Measurements from ENCODE around the gene ZNF423.

Gene ZNF423

DNA sequence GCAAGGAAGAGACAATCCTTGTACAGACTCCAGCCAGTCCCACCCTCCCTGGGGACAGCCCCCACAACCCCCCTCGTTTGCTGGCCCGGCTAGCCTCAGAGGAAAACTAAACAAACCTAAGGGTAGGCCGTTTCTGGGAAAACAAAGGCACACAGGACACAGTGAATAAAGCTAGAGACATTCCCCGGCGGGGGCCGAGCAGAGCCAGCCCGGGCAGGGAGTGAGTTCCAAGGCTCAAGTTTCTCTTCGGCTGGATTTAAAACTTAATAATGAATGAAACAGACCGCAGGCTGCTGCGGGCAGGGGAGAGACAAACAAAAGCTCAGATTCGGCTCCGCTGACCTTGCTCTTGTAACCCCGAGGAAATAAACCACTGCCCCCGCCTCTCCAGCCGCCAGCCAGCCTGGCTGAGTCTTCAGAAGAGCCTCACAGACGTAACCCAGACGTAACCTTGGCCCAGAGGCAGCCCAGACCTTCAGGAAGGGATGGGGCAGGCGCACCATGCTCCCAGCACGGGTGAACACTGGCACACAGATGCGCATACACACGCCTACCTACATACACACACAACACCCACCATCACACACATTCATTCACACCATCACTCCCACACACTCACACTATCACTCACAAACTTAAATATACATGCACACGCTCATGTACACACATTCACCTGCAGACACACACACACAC lies 216.0 kb downstream of the ZNF423 start:
- Histone ChIP-seq H3K36me3 (no peaks in the 10 kb centered on the region), H3K9me3 (ENCODE audit: severe bottlenecking) (no peaks in the 10 kb centered on the region), H3K27me3 (ENCODE audit: insufficient read depth, low read depth, severe bottlenecking) (no peaks in the 10 kb centered on the region), H3K27ac (peak overlapping the region; percentile 24; the same call in 1 of the 2 replicates), H3K4me3 (ENCODE audit: low read depth, low read length) (no peak overlapping the region)
- no peak for TF ChIP-seq CTCF (IDR thresholded peaks at IDR 0.05; ENCODE audit: low read depth, low read length)
- DNase-seq = no peak

- Histone ChIP-seq H3K27me3 (ENCODE audit: insufficient read depth, low read depth, severe bottlenecking) (no peaks in the 10 kb centered on the region), H3K4me3 (ENCODE audit: low read depth, low read length) (no peak overlapping the region), H3K27ac (no peak overlapping the region), H3K36me3 (no peaks in the 10 kb centered on the region), H3K9me3 (ENCODE audit: severe bottlenecking) (no peaks in the 10 kb centered on the region)
- no peak for DNase-seq
- TF ChIP-seq CTCF (IDR thresholded peaks at IDR 0.05; ENCODE audit: low read depth, low read length) = no peak
These were observed 217.0 kb downstream of the ZNF423 start for GRCh38 chr16:49638673-49639610.

DNA sequence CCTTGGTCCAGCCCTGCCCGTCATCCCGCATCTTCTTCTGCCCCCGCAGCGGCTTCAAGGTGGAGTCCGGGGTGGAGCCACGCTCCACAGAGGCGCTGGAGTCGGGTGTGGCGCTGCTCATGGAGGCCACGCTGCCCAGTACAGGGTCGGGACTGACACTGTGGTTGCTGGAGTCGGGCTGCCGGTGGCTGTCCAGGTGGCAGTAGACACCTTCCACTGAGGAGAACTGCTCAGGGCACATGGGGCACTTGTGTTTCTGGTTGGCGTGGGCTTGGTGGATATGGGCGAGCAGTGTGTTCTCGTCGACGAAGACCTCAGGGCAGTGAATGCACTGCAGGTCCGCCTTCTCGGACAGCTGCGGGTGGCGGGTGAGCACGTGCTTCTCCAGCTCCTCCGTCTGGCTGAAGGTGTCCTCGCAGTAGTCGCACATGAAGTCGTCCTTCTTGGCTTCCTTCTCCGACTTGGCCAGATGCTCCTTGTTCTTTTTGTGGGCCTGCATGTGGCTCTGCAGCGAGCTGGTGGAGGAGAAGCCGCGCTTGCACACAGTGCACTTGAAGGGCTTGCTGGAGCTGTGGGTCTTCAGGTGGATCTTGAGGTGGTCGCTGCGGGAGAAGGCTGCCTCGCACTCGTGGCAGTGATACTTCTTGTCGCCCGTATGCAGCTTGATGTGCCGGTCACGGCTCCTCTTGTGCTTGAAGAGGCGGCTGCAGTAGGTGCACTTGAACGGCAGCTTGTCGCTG lies 217.8 kb downstream of the ZNF423 start:
- Histone ChIP-seq H3K9me3 (ENCODE audit: severe bottlenecking) (no peaks in the 10 kb centered on the region), H3K36me3 (no peaks in the 10 kb centered on the region), H3K4me3 (ENCODE audit: low read depth, low read length) (no peak overlapping the region), H3K27me3 (ENCODE audit: insufficient read depth, low read depth, severe bottlenecking) (no peaks in the 10 kb centered on the region), H3K27ac (no peak overlapping the region)
- no peak for DNase-seq
- no peak for TF ChIP-seq CTCF (IDR thresholded peaks at IDR 0.05; ENCODE audit: low read depth, low read length)

DNA sequence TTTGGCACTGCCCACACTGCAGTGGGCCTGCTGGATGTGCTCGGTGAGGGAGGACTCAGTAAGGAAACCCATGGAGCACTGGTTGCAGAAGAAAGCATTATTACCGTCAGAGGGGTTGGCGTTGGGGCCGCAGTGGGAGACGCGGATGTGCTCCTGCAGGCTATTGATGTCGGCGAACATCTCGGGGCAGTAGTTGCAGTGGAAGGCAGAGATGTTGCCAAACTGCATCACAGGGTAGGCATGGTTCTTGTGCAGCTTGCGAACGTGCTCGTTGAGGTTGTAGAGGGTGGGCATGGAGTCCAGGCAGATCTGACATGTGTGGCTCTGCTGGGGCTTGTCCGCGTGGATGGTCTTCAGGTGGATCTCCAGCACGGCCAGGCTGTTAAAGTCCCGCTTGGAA lies 218.4 kb downstream of the ZNF423 start:
- Histone ChIP-seq H3K27ac (no peak overlapping the region), H3K4me3 (ENCODE audit: low read depth, low read length) (no peak overlapping the region), H3K27me3 (ENCODE audit: insufficient read depth, low read depth, severe bottlenecking) (no peaks in the 10 kb centered on the region), H3K9me3 (ENCODE audit: severe bottlenecking) (no peaks in the 10 kb centered on the region), H3K36me3 (no peaks in the 10 kb centered on the region)
- no peak for DNase-seq
- no peak for TF ChIP-seq CTCF (IDR thresholded peaks at IDR 0.05; ENCODE audit: low read depth, low read length)

- Histone ChIP-seq H3K27ac (no peak overlapping the region), H3K27me3 (ENCODE audit: insufficient read depth, low read depth, severe bottlenecking) (no peaks in the 10 kb centered on the region), H3K4me3 (ENCODE audit: low read depth, low read length) (no peak overlapping the region), H3K36me3 (no peaks in the 10 kb centered on the region), H3K9me3 (ENCODE audit: severe bottlenecking) (no peaks in the 10 kb centered on the region)
- TF ChIP-seq CTCF (IDR thresholded peaks at IDR 0.05; ENCODE audit: low read depth, low read length) = no peak
- DNase-seq = no peak
These were observed 219.3 kb downstream of the ZNF423 start for GRCh38 chr16:49636608-49637007.
